HG03060 (cell line): ENCODE measurements around the gene HDAC3.
A peak's percentile ranks its signal among the peaks of the same experiment; 100 is the strongest.

Experiments
- ATAC-seq: cut with Tn5 transposase; IDR thresholded peaks from one replicate; pipeline ENCODE4 v1.9.1; 2021; ENCODE audit warnings: low read depth, moderate number of reproducible peaks; ENCODE audit not compliant: unreplicated experiment

HDAC3 gene

DNA sequence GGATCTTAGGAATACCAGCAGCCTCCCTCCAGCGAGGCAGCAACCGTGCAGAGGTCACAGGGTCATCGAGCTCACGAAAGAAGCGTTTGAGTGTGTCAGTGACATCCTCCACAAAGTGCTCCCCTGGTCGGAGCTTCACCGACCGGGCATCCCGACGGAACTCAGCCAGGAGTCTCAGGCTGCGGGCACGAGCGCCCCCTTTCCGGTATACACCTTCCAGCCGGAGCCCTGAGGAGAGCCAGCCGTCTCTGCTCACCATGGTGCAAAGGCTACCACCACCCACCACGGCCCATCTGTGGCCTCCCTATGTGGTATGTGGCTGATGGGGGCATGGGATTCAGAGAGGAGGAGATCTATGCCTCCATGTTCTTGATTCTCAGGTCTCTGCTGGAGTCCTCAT, 25.4 kb upstream of the HDAC3 start:
- no peak for ATAC-seq

GRCh38 chr5:141657937-141658545, 21.4 kb upstream of the HDAC3 start:
- ATAC-seq = peak; percentile 56

- ATAC-seq = no peak
Measured at GRCh38 chr5:141657404-141657803, 20.8 kb upstream of the HDAC3 start.

DNA sequence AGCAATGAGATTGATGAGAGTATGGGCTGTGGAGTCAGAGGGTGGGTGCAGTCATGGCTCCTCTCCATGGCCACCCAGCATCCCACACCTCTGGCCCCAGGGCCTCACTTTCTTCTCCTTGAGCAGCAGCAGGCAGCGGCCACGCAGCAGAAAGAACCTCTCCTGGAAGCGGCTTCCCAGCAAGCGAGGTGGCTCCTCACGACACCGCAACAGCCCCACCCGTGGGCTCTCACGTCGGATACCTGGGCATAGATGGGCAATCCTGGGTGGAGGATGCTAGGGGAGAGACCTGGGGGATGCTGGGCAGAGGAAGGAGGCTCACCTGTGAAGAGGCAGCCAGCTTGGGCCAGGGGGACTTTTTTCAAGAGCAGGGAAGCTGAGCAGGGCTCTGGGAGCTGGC, 19.7 kb upstream of the HDAC3 start:
- ATAC-seq = no peak

DNA sequence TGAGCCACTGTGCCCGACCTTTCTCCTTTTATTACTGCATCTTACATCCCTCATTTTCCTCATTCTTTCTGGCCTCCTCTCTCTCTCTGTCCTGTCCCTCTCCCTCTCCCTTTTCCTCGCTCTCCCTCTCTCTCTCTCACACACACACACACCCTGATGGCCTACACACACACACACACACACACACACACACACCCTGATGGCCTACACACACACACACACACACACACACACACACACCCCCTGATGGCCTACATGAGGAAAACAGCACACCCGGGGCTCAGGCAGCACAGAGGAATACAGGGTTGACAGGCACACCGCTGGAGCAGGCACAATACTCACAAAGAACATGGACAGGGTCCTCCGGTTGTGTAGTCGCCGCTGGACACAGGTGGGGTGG, 18.4 kb upstream of the HDAC3 start:
- no peak for ATAC-seq

DNA sequence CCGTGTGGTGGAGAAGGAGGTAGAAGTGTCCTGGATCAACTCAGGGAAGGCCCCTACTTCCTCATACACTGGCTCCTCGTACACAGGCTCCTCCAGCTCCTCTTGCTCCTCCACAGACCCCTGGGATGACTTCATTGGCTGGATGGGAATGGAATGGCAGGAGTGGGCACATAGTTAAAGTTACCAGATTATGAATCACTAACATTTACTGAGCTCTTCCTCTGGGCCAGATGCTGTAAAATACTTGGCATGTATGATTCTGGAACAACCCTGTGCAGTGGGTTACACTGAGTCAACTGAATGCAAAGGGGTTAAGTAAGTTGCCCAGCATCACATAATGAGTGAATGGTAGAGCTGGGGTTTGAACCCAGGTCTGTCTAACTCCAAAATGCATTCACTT, 17.6 kb upstream of the HDAC3 start:
- ATAC-seq = no peak

GRCh38 chr5:141651728-141652105, 15.1 kb upstream of the HDAC3 start:
- no peak for ATAC-seq

DNA sequence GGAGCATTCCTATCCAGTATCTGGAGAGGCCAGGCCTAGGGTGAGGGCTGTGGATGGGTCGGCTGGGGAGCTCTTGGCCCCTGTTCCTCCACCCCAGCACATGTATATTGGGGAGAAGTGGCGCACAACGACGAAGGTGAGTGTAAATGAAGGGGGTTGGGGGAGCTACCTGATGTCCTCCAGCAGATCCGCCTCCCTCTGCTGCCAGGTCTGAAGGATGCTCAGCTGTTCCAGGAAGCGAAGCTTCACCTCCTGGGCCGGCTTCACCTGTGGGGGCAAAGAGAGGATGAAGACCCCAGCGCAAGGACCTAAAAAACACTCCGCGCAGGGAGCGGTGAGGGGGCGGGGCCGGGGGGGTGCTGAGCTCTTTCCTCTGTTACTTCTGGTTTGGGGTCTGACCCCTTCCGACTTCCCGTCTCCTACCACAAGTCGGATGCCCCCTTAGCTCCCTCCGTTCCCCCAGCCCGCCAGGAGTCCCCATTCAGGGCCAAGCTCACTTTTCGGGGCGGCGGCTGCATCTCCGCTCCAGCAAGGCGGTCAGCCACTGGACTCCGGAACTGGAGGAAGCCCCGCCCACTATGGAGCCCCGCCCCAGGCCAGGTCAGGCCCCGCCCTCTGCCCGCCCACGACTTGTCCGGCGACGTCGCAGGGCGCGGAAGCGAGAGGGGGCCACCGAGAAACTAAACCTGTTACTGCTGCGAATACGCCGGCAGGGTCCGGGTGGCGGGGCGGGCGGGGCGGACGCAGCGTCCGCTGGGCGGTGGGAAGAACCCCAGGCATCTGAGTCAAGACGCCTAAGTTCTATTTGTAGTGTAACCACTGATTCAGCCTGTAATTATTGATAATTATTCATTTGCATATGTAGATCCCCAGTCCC, 14.4 kb upstream of the HDAC3 start, which contains the start of gene FCHSD1:
FCHSD1 (minus strand) TSS at position 568 of the 877 bp plus-strand sequence; CDS start at position 518, 50 bp downstream.
- ATAC-seq = peak; percentile 63

- no peak for ATAC-seq
Measured at GRCh38 chr5:141649972-141650371, 13.3 kb upstream of the HDAC3 start.

DNA sequence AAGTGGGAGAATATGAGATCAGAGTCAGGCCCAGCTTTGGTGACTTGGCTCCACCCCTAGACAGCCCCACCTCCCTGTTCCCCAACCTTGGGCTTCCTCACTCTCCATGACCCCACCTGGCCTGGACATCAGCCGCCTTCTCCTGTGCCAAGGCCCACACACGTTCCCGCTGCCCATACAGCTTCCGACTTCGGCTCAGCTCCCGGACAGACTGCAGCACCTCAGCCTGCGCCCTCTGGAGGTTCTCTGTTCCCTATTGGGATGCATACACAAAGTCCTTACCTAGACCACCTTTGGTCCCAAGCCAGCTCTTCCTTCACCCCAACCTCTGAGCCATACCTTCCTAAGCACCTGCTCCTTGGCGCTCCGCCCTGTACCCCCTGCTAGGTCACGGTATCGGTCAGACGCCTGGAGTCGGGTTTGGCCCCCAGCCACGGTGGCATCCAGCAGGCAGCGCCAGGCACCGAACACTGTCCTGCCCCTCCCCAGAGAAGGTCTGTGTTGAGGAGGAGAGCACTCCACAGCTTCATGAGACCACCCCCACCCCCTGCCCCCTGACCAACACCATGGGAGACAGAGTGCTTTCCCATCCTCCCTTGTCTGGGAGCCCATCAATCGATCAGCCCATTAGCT, 12.5 kb upstream of the HDAC3 start:
- ATAC-seq = no peak

DNA sequence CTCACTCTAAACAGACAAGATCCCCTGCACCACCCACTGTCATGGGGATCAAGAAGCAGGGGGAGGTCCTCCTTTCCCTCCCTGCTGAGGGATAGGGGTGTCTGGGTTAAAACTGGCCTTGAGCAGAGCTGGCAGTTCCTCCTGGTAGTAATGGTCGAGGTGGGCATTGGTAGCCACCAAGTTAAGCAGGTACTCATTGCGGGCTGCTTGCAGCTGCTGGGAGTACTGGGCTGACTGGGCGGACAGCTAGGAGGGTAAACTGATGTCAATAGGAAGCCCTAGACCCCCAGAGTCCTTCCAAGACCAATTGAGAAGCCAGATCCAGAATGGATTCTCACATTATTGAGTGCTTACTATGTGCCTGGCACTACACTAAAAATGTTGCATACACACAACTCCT, 11.2 kb upstream of the HDAC3 start:
- ATAC-seq = no peak

DNA sequence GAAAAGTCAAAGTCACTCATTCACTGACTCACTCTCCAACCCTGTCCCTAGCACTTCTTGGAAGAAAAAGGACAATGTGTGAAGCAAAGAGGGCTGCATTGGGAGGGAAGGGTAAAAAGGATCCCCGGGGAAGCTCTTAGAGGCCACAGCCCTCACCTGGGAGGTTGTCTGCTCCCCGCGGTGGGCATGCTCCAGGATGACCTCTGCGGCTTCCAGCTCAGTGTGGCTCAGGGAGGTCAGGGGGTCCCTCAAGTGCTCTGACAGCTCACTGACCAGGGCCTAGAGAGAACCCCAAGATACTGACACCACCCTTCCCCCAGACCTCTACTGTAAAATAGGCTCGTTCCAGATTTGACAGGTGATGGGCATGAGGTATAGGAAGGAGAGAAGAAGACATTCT, 10.6 kb upstream of the HDAC3 start:
- no peak for ATAC-seq

- no peak for ATAC-seq
Measured at GRCh38 chr5:141646026-141646425, 9.4 kb upstream of the HDAC3 start.

DNA sequence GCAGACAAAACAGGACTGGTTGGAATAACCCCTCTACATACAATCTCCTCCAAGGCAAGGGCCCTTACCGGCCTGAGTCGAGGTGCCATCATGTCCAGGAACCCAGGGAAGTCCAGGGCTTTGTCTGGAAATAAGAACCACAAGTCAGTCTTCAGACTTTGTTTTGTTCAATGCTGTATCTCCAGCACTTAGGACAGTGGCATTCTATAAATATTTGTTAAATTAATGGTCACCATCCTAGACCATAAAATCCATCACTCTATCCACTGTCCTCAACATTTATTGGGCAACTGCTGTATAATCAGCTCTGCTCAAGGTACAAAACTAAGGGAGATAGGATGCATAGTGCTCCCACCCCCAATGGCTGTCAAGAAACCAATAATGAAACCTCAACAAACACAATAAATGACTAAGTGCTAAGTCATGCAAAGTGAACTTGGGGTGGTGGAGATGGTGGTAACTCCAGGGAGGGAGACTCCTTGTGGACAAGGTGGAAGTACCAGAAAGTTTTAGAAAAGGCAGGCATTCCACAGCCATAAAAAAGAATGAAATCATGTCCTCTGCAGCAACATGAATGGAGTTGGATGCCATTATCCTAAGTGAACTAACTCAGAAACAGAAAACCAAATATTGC, 5.1 kb upstream of the HDAC3 start:
- ATAC-seq = peak; percentile 50

DNA sequence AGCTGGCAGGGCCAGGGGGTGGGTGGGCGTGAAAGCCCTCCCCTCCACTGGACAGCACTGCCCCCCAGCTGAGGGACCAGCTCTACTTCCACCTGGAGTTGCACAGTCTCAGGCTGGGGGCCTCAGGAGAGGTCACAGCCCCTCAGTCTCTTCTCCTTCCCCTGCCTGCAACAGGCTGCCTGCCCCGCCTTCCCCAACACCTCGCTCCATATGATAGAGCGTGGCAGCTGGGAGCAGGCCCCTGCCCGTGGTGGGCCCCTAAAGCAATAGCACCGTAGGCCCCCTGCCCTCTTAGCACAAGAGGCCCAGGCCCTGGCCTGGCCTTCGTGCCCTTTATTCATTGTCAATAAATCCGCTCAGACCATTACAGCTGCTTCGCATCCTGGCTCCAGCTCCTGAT, 4.0 kb upstream of the HDAC3 start:
- no peak for ATAC-seq

GRCh38 chr5:141640051-141640415, 3.4 kb upstream of the HDAC3 start:
- no peak for ATAC-seq

- ATAC-seq = no peak
Measured at GRCh38 chr5:141639357-141640050, 2.9 kb upstream of the HDAC3 start.

DNA sequence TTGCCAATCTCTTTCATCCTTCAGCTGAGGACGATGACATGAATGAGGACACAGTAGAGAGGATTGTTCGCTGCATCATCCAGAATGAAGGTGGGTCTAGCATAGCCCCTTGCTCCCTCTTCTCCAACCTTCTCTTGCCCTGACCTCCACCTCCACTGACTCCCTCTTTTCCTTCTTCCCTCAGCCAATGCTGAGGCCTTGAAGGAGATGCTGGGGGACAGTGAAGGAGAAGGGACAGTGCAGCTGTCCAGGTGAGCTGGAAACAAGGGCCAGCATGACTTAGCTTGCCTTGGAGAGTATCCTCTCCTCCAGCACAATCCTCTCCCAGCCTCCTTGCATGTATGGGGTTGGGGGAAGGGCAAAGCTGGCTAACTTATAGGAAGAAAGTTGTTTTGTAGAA, 2.1 kb upstream of the HDAC3 start:
- no peak for ATAC-seq

GRCh38 chr5:141637767-141638419, 1.2 kb upstream of the HDAC3 start:
- no peak for ATAC-seq

DNA sequence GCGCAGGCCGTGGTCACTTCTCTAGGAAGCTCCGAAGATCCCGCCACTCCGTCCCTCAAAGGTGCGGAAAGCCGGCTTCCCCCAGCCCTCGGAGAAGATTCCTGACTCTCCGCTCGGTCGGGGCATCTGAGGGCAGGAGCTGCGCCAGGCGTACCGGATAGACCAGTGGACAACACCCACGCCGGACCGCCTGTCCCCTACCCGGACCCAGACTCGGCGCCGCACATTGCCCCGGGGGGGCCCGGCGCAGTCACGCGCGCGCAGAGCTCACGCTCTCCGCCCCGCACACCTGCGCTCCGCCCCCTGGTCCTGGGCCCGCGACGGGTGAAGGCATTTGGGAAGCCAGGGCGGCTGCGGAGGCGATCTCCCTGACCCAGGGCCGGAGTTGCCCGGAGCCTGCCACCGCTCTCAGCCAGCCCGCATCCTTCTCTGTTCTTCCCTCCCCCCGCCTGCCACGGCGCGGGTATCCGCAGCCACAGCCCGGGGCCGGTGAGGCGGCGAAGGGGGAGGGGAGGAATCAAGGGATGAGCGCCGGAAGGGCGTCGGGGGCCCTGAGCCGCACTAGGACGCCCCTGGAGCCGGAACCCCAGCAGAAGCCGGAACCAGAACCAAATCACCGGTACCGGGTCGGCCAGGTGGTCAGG, 596 bp upstream of the HDAC3 start:
- no peak for ATAC-seq
